GM19328 (cell line): ENCODE data around the gene CYP4F3.
"Not testable (repeated sequence)": the region's sequence is repeated elsewhere in the genome, so short reads cannot be mapped to it uniquely, and the experiment has no call there.

Experiments used
- ATAC-seq: cut with Tn5 transposase; IDR thresholded peaks from one replicate; pipeline ENCODE4 v1.9.1; 2021; ENCODE audit warnings: mild to moderate bottlenecking, moderate library complexity; ENCODE audit not compliant: unreplicated experiment

Gene CYP4F3

GRCh38 chr19:15640294-15640903, at the start of gene CYP4F3:
Gene CYP4F3 (plus strand): TSS chr19:15640897. CDS start chr19:15641416, 519 bp downstream.
- ATAC-seq: no peak

- no peak for ATAC-seq
Measured at GRCh38 chr19:15591796-15592195, 48.9 kb upstream of the CYP4F3 start.

GRCh38 chr19:15592506-15592905, 48.2 kb upstream of the CYP4F3 start:
- not testable (repeated sequence) for ATAC-seq

- ATAC-seq: not testable (repeated sequence)
Measured at GRCh38 chr19:15593766-15594165, 46.9 kb upstream of the CYP4F3 start.

- no peak for ATAC-seq
Measured at GRCh38 chr19:15595069-15595468, 45.6 kb upstream of the CYP4F3 start.

- ATAC-seq: not testable (repeated sequence)
Measured at GRCh38 chr19:15607978-15608925, 32.4 kb upstream of the CYP4F3 start.

GRCh38 chr19:15609261-15609660, 31.4 kb upstream of the CYP4F3 start:
- no peak for ATAC-seq

GRCh38 chr19:15612342-15612741, 28.4 kb upstream of the CYP4F3 start:
- no peak for ATAC-seq

- ATAC-seq: no peak
Measured at GRCh38 chr19:15613338-15613737, 27.4 kb upstream of the CYP4F3 start.

GRCh38 chr19:15614507-15615379, 26.0 kb upstream of the CYP4F3 start, which contains the start of gene CYP4F8:
Gene CYP4F8 (plus strand): TSS chr19:15615218. CDS start chr19:15615617, 399 bp downstream.
- ATAC-seq: no peak

GRCh38 chr19:15615526-15615925, 25.2 kb upstream of the CYP4F3 start:
- ATAC-seq: no peak

GRCh38 chr19:15616183-15616582, 24.5 kb upstream of the CYP4F3 start:
- ATAC-seq: no peak

- no peak for ATAC-seq
Measured at GRCh38 chr19:15616627-15617270, 23.9 kb upstream of the CYP4F3 start.

GRCh38 chr19:15618321-15618720, 22.4 kb upstream of the CYP4F3 start:
- no peak for ATAC-seq

GRCh38 chr19:15621801-15622200, 18.9 kb upstream of the CYP4F3 start:
- ATAC-seq: no peak

- ATAC-seq: no peak
Measured at GRCh38 chr19:15622991-15623390, 17.7 kb upstream of the CYP4F3 start.

GRCh38 chr19:15623711-15624318, 16.9 kb upstream of the CYP4F3 start:
- ATAC-seq: no peak

- no peak for ATAC-seq
Measured at GRCh38 chr19:15628236-15629002, 12.3 kb upstream of the CYP4F3 start.
